Mammary epithelial cell (primary cell): Measurements from ENCODE around the gene LYPD1.

ENCODE experiments used
- CTCF ChIP-seq, 2 donors: IDR thresholded peaks in 1 of 2; conservative IDR thresholded peaks in 1 of 2; 2 replicates each; pipeline ENCODE4 v1.5.1; 2011 to 2012; ENCODE audit warnings: inconsistent platforms in 2 of 2, low read length in 2 of 2, mild to moderate bottlenecking in 2 of 2, control low read depth in 1 of 2, low read depth in 1 of 2; ENCODE audit not compliant: insufficient read depth in 1 of 2; ENCODE audit errors: extremely low read depth in 1 of 2
- EZH2 ChIP-seq: IDR thresholded peaks from 2 replicates; pipeline ENCODE4 v1.6.1; 2012; ENCODE audit warnings: low read length, inconsistent platforms, borderline replicate concordance

- no peak for TF ChIP-seq CTCF (conservative IDR thresholded peaks at IDR 0.05 in 1 of 2, IDR thresholded peaks at IDR 0.05 in 1 of 2; ENCODE audit: extremely low read depth in 1 of 2, insufficient read depth in 1 of 2, low read depth in 1 of 2, low read length in 2 of 2)
- TF ChIP-seq EZH2, result no peak
Measured at GRCh38 chr2:132667706-132668105, 2.3 kb downstream of the LYPD1 start.
